Effector CD8-positive, alpha-beta T cell (primary cell): Measurements from ENCODE around the gene MEF2B.

ENCODE experiments used
- DNase-seq: peaks from one replicate; lab custom pipeline; 2025; lab: John Stamatoyannopoulos, UW
- total RNA-seq, 4 experiments: gene quantifications; one replicate each; lab custom pipeline; 2026; lab: John Stamatoyannopoulos, UW

MEF2B gene
- 0.18 to 0.97 (median 0.56) reads per million in 4 experiments for total RNA-seq

GRCh38 chr19:19170053-19170872, at the start of gene MEF2B:
Gene MEF2B (minus strand): TSS chr19:19170263. CDS start chr19:19150735, 19,528 bp downstream.
- peak; percentile 71 for DNase-seq

- DNase-seq = no peak
These were observed 48.8 kb upstream of the MEF2B start for GRCh38 chr19:19218911-19219310.

DNA sequence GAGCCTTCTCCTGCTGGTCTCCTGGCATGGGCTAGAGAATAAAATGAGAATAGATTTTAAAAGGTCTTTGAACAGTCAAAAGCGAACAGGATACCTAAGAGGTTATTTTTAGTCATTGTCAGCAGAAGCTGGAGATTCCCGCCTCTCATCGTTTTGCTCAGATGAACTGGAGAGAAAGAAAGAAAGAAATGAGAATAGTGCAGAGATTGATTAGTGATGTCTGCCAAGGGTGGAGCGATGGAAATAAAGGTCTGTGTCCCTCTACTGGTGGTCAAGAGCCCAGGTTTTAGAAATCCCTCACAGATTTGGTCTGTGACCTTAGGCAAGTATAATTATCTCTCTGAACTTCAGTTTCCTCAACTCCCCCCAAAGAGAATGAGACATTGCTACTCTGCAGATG, 47.0 kb upstream of the MEF2B start:
- DNase-seq = no peak

GRCh38 chr19:19215792-19216191, 45.7 kb upstream of the MEF2B start:
- DNase-seq = no peak

- peak; percentile 7 for DNase-seq
These were observed 44.8 kb upstream of the MEF2B start for GRCh38 chr19:19214892-19215291.

- DNase-seq = no peak
These were observed 44.1 kb upstream of the MEF2B start for GRCh38 chr19:19214159-19214490.

DNA sequence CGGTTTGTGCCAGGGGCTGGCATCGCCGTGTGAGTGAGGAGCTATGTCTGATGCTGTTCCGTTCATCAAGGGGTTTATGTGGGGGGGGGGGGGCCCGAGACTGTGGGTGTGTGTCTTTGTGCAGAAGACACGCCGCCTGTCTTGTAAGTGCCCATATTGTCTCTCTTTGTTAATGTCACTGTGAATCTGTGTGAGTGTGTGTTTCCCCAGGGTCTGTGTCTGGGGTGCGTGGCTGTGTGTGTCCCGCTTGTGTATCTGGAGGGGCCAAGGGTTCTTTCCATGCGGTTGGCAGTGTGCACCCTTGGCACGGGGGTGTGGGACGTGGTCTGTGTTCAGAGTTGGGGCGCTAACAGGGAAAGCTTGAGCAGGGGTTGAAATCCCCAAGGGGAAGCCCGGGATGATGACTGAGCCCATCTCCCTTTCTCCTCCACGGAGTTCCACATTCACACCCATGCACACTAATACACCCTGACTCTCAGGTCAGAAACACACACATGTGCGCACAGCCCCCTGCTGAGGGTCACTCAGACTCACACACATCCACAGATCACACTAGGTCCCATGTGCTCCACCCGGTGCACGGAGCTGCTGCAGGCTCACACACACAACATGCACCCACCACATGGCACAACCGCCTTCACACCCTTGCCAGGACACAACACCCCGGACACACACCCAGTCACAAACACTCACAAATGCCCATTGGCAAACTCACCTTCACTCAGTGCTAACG, 43.5 kb upstream of the MEF2B start:
- DNase-seq = no peak

DNA sequence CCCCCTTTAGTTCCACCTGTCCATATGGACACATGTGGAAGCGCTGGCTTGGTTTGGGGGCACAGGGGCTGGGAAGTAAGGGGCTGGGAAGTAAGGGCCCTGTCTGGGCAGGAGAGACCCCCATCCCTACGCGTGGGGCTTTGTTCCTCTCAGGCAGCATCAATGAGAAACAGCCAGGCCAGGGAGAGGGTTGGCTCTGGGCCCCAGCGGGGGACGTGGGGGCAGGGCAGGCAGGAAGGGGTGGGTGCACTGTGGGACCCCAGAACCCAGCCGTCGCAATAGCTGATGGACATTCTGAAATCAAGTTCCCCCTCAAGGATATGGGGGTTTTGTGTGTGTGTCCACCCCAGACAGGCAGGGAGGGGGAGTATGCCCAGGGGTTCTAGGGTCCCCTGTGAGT, 42.9 kb upstream of the MEF2B start:
- no peak for DNase-seq

DNA sequence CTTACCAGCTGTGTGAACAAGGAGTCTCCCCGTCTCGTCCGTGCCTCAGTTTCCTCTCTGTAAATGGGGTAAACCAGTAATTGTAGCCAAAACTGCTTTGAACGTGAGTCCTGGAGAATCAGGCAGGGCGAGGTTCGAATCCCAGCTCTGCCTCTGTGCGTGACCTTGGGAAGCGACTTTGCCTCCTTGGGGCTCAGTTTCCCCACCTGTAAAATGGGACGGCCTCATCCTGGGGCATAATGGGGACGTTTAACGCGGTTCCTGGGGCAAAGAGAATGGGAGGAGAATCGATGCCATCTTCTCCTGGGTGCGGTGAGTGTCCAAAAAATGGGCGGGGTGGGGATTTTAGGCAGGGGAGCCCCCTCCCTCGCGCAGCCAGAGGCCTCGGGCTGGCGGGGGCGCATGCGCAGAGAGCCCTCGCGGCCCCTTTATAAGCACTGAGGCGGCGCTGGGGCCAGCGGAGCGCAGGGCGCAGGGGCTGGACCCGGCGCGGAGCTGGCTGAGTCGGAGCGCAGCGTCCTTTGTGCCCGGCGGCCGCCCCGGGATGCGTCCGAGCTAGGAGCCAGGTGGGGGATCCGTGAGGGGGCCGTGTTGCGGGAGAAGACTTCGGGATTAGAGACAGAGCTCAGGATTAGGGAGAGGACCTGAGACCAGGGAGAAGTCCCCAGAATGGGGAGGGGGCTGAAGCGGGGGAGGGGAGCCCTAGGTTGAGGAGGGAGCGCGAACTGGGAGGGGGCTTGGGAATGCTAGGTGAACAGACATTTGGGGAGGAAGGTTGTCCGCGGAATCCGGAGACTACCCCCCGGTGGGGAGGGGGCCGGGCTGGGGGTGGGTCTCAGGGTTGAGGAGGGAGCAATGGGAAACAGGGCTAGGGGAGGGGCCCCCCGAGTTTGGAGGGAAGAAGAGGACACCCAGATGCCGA, 41.7 kb upstream of the MEF2B start, which contains the start of gene NCAN:
Gene NCAN, plus strand, starts transcription at position 460 of the 922 bp plus-strand sequence. CDS start 4,996 bp downstream, outside the sequence.
- DNase-seq = no peak

GRCh38 chr19:19209372-19209771, 39.3 kb upstream of the MEF2B start:
- no peak for DNase-seq

DNA sequence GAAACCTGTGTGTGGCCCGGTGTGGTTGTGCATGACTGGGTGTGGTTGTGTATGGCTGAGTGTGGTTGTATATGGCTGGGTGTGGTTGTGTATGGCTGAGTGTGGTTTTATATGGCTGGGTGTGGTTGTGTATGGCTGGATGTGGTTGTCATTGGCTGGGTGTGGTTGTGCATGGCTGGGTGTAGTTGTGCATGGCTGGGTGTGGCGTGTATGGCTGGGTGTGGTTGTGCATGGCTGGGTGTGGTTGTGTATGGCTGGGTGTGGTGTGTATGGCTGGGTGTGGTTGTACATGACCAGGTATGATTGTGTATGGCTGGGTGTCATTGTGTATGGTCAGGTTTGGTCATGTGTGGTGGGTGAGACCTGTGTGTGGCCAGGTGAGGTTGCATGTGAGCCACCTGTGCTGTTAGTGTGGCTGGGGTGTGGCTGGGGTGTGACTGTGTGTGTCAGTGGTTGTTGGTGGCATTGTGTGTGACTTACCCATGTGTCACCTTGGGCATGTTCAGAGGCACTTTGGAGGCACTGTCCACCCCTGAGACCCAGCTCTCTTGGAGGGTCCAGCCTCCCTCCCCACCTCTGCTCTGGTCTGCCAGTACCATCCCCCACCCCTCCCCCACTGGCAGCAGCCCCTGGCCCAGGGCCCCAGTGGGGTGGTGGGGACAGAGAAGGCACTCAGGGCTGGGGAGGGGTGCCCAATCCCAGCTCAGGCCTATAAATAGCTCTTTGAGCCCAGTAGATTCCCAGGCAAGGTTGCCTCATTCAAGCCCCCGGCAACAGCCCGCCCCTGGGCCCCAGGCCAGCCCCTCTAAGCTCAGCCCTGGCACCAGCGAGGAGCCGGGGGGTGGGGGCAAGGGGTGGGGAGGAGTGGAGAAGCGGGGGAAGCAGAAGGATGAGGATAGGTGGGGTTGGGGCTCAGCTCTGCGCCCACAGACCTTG, 37.8 kb upstream of the MEF2B start:
- no peak for DNase-seq

- no peak for DNase-seq
These were observed 36.9 kb upstream of the MEF2B start for GRCh38 chr19:19206938-19207337.

GRCh38 chr19:19205416-19206410, 35.6 kb upstream of the MEF2B start:
- no peak for DNase-seq

GRCh38 chr19:19204181-19204580, 34.1 kb upstream of the MEF2B start:
- DNase-seq = no peak

DNA sequence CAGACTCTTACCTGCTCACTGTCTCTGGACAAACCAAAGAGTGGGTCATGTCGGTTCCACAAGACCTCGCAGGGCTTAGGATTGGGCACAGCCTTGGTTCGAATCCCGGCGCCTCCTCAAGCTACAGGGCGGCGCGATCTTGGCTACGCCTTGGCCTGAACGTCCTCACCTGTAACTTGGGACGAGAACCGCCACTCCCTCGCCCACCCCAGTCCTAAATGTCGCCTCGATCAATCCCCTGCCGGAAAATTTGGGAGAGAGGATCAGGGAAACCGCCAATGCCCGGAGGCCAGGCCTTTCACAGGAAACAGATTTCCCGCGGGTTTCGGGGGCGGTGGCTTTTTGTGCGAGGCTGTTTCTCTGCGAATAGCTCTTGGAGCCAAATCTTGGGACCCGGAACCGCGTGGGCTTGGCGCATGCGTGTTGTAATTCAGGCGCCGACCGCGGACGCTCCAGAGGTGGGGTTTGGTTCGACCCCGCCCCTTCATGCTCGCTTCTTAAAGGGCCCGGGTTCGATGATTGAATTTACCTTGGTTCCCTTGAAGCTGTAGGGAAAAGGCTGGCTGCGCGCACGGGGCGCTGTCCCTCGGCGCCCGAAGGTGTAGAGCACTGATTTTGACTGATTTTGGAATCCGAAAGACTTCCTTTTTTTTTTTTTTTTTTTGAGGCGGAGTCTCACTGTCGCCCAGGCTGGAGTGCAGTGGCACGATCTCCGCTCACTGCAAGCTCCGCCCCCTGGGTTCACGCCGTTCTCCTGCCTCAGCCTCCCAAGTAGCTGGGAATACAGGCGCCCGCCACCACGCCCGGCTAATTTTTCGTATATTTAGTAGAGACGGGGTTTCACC, 33.2 kb upstream of the MEF2B start, which contains the start of gene NR2C2AP:
Gene NR2C2AP, minus strand, starts transcription at position 403 of the 845 bp plus-strand sequence. Its CDS starts 354 bp downstream, at position 49.
- DNase-seq = peak; percentile 85

DNA sequence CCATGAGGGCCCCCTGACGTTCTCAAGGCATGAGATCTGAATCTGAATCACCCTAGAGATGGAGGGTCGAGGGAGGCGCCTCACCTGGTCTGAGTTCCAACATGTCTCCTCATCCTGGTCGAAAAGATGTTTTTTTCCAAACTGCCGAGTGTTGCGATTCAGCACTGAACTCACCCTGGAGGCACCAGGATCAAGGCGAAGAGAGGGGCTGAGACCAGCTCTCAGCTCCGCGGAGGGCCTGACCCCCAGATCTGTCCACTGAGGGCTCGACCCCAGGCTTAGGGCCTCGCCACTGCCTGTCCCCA, 32.6 kb upstream of the MEF2B start:
- no peak for DNase-seq

GRCh38 chr19:19201697-19202630, 31.9 kb upstream of the MEF2B start:
- DNase-seq = no peak

- no peak for DNase-seq
These were observed 23.9 kb upstream of the MEF2B start for GRCh38 chr19:19193926-19194325.
